ENCODE results near the gene CD2.

DNA sequence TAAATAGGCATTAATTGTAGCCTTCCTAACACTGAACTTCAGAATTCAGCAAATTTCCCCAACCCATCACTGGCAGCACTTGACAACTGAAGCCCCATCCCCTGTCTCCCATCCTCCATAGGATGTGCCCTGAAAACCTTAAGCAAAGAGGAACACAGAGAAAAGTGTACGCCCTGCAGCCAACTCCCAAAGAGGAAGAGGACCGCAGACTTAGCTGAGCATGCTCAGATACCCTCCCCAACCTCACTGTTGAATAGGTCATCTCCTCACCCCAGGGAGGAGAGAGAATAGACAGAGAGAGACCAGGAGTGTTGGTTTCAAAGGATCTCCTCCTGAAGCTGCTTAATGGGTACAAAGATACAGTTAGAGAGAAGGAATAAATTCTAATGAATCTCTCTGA lies 50.5 kb downstream of the CD2 start:
- TF ChIP-seq POLR2A (IDR thresholded peaks at IDR 0.05; ENCODE audit: low read depth, low read length) = no peak
- no peak for TF ChIP-seq TAF1 (IDR thresholded peaks at IDR 0.05; ENCODE audit: borderline replicate concordance, low read depth, low read length)
- TF ChIP-seq POLR2AphosphoS5 (IDR thresholded peaks at IDR 0.05; ENCODE audit: low read depth, low read length) = no peak
